ENCODE data around the gene TNFSF12.
"Not testable (repeated sequence)": the region's sequence is repeated elsewhere in the genome, so short reads cannot be mapped to it uniquely, and the experiment has no call there.

Gene TNFSF12

DNA sequence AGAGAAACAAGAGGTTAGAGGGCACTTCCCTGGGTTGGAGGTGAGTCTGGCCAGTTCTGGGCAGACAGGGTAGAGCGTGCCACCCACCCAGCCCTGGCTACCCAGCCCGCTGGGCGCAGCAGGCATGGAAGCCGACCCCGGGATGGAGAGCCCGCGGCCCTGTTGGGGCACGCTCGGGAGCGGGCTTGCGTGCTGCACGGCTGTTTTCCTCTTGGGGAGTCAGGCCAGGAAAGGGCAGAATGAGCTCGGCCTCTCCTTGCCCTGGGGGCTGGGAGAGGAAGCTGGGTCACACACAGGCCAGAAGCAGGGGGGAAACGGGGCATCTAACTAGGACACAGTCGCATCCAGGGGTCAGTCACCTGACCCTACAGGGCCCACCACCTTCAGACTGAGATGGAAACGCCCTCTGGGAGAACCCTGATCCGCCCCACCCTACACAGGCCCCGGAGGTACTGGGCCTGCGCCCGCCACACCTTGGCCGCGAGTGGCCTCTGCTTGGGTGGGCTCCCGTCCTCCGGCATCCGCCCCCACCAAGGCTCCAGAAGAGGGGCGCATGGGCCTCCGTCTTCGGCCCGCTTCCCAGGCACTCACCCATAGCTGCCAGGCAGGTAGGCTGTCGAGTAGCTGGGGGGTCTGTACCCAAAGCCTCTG is 39.8 kb downstream of the TNFSF12 start:
- DNase-seq: no peak

DNA sequence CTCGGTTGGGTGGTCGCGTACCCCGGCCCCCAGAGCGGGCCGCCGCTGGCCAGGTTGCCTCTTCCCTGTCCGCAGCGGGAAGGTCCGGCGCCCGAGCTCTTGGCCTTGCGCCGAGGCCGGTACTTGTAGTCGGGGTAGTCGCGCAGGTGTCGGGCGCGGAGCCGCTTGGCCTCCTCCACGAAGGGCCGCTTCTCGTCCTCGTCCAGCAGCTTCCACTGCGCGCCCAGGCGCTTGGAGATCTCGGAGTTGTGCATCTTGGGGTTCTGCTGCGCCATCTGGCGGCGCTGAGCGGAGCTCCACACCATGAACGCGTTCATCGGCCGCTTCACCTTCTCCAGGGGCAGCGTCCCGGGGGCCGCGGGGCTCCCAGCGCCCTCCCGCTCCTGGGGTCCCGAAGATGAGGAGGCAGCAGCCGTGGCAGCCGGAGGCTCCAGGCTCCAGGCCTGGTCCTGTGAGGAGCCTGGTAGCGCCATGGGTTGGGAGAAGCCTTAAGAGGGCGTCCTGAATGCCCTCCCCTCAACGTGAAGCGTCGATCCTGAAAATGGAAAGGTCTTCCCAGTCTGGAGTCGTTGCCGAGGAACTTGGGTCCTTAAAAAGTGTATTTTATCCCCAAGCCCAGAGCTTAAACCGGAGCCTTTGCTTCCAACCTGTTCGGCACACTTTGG is 40.5 kb downstream of the TNFSF12 start:
- DNase-seq: peak; percentile 62

GRCh38 chr17:7589891-7590691 is 41.2 kb downstream of the TNFSF12 start, which contains the start of gene SOX15:
Gene SOX15 (minus strand): TSS chr17:7590094. CDS start chr17:7589676, 418 bp downstream.
- DNase-seq: no peak

- DNase-seq: no peak
Observed at GRCh38 chr17:7590743-7591142, 41.9 kb downstream of the TNFSF12 start.

DNA sequence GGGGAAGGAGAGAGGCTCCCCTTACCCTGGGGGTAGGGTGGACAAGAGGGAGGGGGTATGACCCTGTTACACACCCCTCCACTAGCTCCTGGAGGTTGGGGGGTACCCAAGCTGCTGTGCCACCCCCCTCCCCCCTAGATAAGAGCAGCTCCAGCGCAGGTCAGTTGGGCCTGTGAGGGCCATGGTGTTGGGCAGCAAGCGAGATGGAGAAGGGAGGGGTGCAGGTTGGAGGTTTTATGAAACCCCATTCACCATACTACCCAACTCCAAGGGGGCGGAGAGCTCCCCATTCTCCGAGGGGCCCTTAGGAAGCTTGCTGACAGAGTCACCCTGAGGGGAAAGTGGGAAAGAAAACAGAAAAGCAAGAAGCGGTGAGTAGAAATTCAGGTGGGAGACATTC is 42.7 kb downstream of the TNFSF12 start:
- DNase-seq: no peak

DNA sequence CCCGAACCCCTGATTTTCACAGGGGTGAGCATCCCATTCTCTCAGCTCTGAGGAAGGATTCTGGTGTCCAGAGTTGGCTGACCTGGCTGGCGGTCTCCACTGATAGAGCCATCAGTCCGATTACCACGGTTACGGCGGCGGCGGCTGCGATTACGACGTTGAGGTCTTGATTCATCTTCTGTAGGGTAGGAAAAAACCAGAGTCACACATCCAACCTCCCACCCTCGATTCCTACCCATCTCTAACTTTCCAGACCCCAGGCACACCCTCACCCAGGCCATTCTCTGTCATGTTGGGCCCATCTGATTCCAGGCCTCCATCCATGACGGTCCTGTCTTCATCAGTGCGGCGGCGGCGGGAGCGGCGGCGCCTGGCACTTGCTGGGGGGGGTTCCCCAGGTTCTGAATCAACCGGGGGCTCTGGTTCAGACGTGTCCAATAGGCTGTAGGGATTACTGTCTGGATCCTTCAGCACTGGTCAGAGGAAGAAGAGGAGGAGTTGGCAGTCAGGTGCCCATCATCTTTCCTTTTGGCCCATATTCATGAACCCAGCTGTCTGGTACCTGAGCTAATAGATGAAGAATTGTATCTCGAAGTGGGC is 43.7 kb downstream of the TNFSF12 start:
- no peak for DNase-seq

- no peak for DNase-seq
Observed at GRCh38 chr17:7593296-7593695, 44.4 kb downstream of the TNFSF12 start.

- not testable (repeated sequence) for DNase-seq
Observed at GRCh38 chr17:7597561-7597960, 48.7 kb downstream of the TNFSF12 start.

- no peak for DNase-seq
Observed at GRCh38 chr17:7606280-7606679, 57.4 kb downstream of the TNFSF12 start.
